ENCODE measurements around the gene ATG7.
A peak's percentile ranks its signal among the peaks of the same experiment; 100 is the strongest.

The ATG7 gene, protein sequence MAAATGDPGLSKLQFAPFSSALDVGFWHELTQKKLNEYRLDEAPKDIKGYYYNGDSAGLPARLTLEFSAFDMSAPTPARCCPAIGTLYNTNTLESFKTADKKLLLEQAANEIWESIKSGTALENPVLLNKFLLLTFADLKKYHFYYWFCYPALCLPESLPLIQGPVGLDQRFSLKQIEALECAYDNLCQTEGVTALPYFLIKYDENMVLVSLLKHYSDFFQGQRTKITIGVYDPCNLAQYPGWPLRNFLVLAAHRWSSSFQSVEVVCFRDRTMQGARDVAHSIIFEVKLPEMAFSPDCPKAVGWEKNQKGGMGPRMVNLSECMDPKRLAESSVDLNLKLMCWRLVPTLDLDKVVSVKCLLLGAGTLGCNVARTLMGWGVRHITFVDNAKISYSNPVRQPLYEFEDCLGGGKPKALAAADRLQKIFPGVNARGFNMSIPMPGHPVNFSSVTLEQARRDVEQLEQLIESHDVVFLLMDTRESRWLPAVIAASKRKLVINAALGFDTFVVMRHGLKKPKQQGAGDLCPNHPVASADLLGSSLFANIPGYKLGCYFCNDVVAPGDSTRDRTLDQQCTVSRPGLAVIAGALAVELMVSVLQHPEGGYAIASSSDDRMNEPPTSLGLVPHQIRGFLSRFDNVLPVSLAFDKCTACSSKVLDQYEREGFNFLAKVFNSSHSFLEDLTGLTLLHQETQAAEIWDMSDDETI

DNA sequence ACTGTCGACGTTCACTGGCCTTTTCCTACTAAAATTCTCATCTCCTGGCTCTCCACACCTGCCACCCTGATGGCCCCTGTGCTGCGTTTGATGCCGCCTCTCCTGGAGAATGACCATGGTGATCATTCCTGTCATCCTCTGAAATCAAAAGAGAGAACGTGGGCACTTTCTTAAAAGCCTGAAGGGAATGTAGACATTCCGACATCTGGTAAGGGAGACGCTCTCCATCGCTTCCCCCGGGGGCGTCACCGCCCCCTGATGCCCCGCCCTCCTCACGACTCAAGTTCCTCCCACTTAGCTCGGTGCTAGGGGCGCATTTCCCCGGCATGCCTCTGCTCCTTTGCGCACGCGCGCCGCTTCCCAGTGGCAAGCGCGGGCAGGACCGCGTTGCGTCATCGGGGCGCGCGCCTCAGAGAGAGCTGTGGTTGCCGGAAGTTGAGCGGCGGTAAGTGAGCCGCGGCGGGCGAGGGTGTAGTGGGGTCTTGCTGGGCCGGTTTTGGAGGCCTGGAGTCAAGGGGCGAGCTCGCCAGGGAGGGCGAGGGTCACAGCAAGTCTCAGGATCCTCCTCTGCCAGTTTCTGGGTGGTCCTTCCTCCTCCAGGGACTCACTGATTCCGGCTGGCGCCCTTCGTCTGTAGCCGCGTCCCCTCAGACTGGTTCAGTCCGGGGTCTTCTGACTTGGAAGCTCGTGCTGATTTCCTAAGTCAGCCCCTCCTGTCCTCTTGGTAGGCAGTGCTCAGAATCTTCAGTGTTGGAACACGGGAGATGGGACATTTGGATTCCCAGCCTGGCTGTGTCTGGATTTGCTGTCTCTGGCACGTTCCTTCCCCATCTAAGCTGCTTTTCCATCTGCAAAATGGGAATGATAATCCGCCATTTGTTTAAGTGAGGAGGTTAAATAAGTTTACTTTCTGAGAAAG lies at the start of gene ATG7:
Gene ATG7, plus strand, starts transcription at position 412 of the 919 bp plus-strand sequence. CDS start 26,299 bp downstream, outside the sequence.
- peak; percentile 97 for DNase-seq

DNA sequence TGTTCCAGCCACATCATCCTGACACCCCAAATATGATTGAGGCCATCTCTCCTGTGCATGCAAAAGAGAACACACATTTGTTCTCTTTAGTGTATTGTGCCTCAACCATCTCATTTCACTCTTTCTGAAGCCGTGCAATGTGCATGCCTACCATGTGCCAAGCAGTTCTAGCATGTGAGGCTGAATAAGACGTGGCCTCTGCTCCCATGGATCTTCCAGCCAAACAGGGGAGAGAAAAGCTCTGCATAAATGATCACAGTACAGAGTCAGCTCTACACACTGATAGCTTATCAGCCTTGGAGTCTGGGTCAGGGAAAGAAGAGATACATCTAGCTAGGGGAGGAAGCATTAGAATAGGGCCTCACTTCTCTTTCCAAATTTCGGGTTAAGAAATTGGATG lies 48.2 kb upstream of the ATG7 start:
- DNase-seq = no peak

DNA sequence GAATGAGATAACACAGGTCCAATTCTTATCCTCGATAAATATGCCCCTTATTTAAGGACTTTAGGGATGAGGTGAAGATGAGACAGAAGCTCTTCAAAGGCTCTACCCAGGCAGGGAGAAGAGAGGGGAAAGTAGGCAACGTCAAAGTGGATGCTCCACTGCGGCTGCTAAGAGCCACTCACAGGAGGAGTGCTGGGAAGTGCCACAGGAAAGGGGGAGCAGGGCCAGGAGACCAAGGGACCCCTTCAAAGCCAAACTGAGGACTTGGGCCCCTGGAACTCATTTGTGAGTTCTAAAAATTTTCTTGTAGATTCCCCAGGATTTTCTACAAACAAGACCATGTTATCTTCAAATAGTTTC lies 47.3 kb upstream of the ATG7 start:
- no peak for DNase-seq

DNA sequence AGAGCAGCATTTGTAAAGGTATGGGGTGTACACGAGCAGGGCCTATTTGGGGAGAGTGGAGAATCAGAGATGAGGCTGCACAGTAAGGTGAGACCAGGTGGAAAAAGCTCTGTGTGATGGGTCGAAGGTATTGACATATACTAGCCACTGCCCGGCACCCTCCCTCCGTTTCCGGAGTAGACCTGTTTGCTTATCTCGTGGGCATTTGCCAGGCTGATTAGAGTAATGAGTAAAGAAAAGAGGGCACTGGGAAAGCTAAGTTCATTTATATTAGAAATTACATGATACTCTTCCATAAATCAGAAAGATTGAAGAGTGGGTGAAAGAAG lies 46.2 kb upstream of the ATG7 start:
- peak; percentile 71 for DNase-seq

DNA sequence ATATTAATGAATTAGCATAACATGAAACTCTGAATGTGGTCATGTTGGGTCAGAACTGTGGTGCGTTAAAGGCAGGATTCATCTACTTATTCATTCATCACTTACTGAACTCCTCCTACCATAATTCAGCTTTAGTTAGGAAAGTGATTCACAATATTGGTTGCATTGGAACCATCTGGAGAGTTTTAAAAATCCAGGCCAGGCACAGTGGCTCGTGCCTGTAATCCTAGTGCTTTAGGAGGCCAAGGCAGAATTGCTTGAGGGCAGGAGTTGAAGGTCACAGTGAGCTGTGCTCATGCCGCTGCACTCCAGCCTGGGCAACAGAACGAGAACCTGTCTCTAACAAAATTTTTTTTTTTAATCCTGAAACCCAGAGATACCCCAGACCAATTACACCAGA lies 44.2 kb upstream of the ATG7 start:
- DNase-seq = no peak

DNA sequence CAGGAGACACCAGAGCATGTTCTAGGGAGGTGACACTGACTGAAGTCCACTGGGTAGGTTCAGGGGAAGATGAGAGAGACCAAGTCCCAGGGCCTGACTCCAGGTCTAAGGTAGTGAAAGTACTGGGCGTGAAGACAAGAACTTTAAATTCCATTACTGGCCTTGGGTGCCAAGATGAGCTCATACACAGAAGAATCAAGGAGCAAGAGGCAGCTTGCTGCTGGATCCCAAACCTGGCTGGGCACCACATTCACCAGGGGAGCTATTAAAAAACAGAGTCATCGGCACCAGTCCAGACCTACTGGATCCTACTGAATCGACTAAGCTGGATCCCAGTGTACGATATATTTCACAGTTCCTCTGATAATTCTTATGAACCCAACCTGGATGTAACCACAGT lies 42.1 kb upstream of the ATG7 start:
- no peak for DNase-seq

DNA sequence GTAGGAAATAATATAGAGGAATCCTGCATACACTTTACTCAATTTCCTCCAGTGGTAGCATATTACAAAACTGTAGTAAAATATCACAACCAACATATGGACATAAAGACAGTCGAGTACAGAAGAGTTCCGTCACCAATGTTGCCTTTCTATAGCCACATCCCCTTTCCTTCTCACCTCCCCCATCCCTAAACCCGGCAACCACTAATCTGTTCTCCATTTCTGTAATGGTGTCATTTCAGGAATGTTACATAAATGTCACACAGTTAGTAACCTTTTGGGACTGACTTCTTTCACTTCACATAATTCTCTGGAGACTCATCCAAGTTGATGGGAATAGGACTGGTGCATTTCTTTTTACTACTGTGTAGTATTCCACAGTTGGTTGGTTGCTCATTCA lies 41.4 kb upstream of the ATG7 start:
- no peak for DNase-seq

DNA sequence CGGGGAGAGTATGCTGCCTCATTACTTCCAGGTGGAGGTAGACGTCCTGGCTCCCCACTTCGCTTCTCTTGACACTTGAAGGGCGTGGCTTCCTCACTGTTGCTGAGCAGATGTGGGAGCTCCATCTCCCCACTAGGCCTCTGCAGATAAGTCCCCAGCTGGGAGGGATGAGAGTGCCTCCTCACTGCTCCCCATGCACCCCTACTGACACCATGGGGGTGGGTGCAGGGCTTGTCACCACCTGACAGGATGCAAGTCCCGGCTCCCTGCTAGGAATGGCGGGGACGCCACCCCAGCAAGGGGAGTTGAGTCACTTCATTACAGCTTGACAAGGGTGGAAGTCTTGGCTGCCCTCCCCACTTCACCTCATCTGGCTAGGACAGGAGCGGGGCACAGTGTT lies 36.8 kb upstream of the ATG7 start:
- no peak for DNase-seq

DNA sequence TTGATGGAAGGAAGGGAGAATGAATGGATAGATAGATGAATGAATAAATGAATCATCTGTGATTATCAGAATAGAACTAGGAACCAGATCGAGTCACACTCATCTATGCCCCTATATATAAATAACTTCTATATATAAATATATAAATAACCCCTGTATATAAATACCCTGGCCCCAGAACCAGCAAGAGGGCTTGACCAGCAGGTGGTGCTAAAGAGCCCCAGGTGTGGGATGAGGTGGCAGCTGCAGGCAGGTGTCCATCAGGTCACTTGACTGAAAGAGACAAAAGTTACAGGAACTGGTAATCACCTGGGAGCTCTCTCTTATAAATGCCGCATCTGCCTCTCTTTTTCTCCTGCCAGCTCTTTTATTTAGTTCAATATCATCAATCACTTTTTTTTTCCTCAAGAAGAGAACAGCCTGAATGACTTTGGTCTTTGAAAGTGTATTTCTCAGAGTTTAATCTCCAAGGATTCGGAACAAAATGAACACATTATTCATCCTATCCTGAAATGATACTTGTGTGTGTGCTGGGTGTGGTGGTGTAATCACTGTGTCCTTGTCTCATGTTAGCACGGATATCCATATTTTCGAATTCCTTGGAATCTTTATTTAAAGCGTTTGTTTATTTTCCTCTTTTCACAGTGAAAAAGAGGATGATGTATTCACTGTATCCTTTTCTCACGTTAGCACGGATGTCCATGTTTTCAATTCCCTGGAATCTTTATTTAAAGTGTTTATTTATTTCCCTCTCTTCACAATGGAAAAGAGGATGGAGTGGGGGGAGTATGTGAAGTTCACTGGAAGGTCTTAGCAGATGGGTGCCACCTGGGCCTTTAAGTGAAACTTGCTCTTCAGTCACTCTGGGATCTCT lies 35.4 kb upstream of the ATG7 start:
- peak; percentile 93 for DNase-seq

DNA sequence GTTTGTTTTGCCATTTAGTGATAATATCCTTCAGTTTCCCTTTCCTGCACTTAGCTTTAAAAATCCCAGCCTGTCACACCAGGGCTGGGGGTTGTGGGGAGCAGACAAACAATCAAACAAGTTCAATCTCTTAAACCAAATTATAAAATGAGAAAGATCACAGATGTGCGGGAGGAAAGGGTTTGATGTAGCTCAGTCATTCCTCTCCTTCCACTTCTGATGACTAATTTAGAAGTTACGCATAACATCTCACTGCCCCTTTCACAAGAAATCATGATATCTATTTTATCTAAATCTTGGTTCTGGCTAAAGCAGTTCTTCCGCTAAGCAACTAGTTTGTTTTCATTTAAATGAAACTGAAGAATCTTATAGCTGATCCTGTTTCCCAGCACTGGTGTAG lies 34.1 kb upstream of the ATG7 start:
- no peak for DNase-seq

DNA sequence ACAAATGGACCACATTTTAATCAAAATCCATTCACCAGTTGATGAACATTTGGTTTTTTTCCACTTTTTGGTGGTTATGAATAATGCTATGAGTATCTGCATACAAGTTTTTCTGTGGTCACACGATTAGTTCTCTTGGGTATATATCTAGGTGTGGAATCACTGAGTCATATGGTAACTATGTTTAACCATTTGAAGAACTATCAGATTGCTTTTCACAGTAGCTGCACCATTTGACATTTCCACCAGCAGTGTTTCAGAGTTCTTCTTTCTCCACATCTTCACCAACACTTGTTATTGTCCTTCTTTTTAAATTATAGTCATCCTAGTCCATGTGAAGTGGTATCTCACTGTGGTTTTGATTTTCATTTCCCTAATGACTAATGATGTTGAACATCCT lies 33.3 kb upstream of the ATG7 start:
- DNase-seq = no peak

DNA sequence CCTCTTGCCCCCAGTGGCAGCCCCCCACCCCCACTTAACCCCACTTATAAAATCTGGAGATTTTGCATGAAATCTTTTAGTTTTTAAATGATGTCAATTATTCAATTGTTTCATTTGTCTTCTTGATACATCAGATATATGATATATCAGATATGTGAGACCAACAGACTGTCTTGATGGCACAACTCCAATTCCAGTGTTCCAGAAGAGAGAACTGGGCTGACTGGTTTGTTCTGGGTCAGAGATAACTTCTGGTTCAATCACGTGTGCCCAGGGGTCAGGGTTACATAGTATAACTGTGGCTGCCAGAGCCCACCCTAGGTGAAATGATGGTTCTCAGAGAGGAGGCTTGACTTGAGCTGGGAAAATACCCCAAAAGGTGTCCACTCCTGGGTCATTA lies 32.4 kb upstream of the ATG7 start:
- no peak for DNase-seq

DNA sequence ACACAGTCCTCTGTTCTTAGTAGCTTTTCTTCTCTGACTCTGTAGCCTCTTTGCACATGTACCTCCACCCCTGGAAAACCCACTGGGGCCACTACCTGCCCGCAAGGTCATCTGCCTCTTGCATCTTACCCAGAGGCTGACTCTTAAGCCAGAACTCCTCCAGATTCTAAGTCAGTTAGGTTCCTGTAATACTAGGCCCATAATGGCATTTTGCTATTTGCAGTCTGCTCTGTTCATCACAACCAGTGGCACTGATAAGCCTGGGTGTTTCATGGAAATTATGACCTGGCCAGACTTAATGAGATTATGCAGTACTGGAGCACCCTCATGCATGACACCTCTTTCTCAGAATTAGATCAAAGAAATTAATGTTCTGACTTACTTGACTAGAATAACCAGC lies 31.7 kb upstream of the ATG7 start:
- no peak for DNase-seq

DNA sequence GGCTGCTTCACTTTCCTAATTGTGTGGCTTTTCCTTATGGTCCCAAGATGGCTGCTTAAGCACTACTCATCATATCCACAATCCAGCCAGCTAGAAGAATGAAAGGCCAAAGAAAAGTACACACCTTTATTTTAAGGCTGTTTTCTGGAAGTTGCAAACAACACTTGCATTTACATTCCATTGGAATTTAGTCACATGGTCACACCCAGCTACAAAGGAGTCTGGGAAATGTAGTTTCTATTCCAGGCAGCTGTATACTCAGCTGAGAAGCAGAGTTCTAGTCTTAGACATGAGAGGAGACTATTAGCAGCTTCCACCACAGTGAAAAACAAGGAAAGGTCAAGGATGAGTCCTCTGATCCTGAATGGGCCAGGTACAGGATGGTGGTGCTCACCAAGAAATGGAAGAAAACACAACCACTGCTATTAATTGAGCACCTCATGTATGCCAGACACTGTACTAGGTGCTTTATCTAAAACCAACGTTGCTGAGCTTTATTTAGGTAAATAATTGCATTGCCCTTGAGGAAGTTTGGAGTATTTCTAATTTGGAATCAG lies 28.0 kb upstream of the ATG7 start:
- DNase-seq = no peak

DNA sequence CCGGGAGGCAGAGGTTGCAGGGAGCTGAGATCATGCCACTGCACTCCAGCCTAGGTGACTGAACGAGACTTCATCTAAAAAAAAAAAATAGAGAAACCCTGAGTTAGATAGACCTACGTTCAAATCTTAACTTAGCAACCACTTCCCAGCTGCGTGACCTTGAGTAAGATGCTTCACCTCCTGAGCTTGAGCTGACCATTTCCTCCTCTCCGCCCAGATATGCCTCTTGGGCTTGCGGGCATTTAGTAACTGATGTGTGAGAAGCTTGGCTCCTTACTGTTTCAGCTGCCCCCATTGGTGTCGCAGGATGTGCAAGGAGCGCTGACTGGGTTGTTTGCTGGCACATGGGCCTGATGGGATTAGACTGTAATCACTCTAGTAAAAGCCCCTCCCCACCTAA lies 26.9 kb upstream of the ATG7 start:
- no peak for DNase-seq

DNA sequence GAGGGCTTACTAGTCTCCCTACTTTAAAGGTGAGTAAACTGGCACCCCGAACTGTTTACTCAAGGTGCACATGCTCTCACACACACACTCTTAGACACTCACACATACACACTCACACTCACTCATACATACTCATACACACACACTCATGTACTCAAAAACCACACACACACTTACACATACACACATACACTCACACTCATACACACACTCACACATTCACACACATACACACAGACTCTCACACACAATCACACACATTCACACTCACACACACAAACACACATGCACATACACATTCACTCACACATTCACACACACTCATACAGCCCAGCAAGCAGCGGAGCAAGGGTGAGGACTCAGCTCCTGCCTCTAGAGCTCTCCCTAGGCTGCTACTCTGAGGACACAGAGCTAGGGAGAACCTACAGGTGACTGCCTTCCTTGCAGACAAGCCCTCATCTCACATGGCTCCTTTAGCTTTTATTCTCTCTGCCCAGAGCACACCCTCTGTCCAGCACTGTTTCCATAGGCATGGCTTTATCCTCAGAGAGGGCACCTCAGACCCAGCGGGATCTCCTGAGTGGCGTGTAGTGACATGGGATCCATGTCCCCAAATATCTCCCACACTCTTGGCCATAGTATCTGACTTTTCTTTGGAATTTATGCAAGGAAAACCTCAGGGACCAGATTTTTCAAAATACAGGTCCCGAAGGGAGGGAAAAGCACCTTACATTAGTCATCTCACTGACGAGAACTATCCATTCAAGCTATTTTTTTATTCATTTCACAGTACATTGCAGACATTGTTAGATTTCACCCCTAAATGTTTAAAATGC lies 26.2 kb upstream of the ATG7 start:
- DNase-seq = no peak

DNA sequence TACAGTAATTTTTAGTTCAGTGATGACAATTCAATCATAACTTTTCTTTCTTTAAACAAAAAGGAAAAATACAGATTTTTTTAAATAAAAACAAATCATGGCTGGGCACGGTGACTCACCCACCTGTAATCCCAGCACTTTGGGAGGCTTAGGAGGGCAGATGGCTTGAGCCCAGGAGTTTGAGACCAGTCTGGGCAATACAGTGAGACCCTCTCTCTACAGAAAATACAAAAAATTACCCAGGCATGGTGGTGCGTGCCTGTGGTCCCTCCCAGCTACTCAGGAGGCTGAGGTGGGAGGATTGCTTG lies 25.6 kb upstream of the ATG7 start:
- DNase-seq = no peak

DNA sequence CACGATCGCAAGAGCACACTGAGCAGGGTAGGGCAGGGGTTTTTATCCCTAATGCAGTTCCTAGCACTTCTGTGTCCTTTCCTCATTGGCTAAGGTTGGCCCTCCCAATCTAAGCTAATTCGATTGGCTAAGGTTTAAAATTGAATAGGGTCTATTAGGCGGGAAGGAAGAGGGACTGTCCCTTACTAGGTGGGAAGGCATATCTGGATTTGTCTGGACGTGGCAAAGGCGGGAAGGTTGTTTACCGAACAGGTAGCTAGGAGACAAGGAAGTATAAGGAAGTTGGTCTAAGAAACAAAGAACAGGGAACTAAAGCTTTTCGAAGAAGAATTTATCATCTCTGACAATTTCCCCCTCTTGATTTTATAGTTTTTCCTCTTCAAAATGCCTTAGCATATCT lies 24.8 kb upstream of the ATG7 start:
- no peak for DNase-seq

DNA sequence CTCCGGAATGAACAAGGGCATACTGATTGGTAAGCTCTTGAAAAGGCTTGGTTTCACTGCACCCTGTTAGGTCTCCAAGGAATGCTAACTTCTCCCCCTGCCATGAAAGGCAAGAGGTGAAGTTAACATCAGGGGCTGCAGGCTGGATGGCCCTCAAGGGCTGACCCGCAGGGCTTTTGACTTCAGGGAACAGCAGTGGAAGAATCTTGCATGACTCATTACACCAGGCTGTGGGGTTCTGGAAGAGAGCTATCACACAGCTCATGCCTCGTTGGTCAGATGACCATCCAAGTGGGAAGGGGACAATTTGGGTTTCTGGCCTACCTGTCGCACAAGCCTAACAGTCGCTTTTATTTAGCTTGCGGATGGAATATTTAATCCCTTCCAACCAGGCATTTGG lies 23.6 kb upstream of the ATG7 start:
- DNase-seq = no peak

DNA sequence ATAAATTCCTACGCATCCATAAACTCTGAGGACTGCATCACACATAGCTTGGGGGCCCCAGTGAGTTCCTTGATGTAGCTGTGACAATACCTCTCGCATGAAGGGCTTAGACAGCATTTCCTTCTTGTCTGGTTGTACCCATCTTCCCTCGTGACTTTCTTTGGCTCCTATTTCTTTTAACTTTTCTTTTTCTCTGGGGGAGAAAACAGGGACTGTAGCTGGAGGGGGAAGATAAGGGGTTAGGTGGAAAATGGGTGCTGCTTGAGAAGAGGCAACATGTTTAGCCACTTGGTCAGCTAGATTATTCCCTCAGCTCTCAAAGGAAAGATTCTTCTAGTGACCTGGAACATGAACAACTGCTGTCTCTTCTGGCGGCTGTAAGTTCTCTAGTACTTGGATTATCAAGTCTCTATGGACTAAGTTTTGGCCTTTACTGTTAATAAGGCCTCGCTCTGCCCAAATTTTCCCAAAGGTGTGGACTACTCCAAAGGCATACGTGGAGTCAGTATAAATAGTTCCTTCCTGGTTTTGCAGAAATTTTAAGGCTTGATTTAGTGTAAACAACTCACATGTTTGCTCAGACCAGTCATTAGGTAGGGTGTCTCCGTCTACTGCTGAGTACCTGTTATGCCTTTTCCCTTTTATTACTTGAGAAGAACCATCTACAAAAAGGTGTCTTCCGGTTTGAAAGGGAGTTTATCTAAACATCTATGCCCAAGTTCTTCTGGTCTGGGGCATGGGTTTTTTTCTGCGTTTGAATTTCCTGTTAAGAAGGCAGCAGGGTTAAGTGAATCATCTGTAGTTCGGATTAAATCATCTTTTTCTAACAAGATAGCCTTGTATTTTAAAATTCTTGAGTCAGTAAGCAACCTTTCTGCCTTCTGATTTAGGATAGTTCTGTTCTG lies 21.0 kb upstream of the ATG7 start:
- no peak for DNase-seq

DNA sequence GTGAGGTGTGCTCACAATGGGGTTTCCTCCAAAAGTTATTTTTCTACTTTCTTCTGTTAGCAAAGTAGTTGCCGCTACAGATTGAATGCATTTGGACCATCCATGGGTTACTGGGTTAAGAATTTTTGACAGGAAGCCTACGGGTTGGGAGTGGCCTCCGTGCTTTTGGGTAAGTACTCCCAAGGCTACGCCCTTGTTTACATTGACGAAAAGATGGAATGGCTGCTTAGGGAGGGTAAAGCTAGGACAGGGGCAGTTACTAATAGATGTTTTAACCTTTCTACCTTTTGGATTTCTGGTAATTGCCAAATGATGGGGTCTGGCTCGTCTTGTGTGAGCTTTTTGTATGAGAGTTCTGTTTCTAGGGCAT lies 20.4 kb upstream of the ATG7 start:
- no peak for DNase-seq

Data from NCI-H2029 (cell line).